H1 (cell line): ENCODE measurements around the gene DERL3. TPM values are rescaled to one million over a fixed set of nuclear protein-coding genes. Genes with fewer than 3 reads are reported as not detected.

Experiments
- CTCF ChIA-PET: fragments of 300-600 bp; sonication (Branson Sonifier 250); formaldehyde crosslinking; loops from one replicate; lab custom pipeline; 2021; ENCODE audit not compliant: partially characterized antibody; lab: Charles Lee
- POLR2A ChIA-PET: fragments of 300-600 bp; sonication (Branson Sonifier 250); formaldehyde crosslinking; loops from one replicate; lab custom pipeline; 2021; ENCODE audit warnings: inconsistent platforms; ENCODE audit not compliant: partially characterized antibody; lab: Charles Lee
- DNase-seq, 2 experiments: peaks; one replicate each; pipeline versions ENCODE4 v3.0.0 to v3.0.0-alpha.2; 2010 to 2022; ENCODE audit warnings: low spot score in 2 of 2, low read depth in 1 of 2, mixed read lengths in 1 of 2
- FAIRE-seq: peaks from 2 replicates; lab custom pipeline; 2011; peaks lifted over from hg19 to GRCh38; lab: Jason Lieb, UNC
- H2AFZ ChIP-seq: 2 replicates; pipeline ENCODE4 v1.8.1; 2012; ENCODE audit warnings: low read length, inconsistent platforms
- H2AK5ac ChIP-seq: 2 replicates; pipeline ENCODE4 v1.6.1; 2013; ENCODE audit warnings: low read depth, low read length
- H2BK120ac ChIP-seq: replicated peaks from 2 replicates; pipeline ENCODE3; 2013; ENCODE audit warnings: low read depth, low read length, inconsistent platforms
- H2BK12ac ChIP-seq: 2 replicates; pipeline ENCODE4 v1.6.1; 2013; ENCODE audit warnings: low read depth, low read length
- H2BK15ac ChIP-seq: 2 replicates; pipeline ENCODE4 v1.6.1; 2013; ENCODE audit warnings: low read length
- H2BK20ac ChIP-seq: 2 replicates; pipeline ENCODE4 v1.6.1; 2013; ENCODE audit warnings: low read length
- H2BK5ac ChIP-seq: 2 replicates; pipeline ENCODE4 v1.6.1; 2013; ENCODE audit warnings: low read depth, low read length
- H3K14ac ChIP-seq: 2 replicates; pipeline ENCODE4 v1.6.1; 2013; ENCODE audit warnings: inconsistent platforms; ENCODE audit not compliant: insufficient read length
- H3K18ac ChIP-seq: 2 replicates; pipeline ENCODE4 v1.6.1; 2013; ENCODE audit warnings: low read length; ENCODE audit errors: extremely low read depth
- H3K23ac ChIP-seq: 2 replicates; pipeline ENCODE4 v1.6.1; 2013; ENCODE audit warnings: inconsistent platforms; ENCODE audit not compliant: insufficient read length
- H3K23me2 ChIP-seq: 2 replicates; pipeline ENCODE4 v1.6.1; 2013; ENCODE audit warnings: low read depth, low read length
- H3K27ac ChIP-seq: 2 replicates; pipeline ENCODE4 v1.6.1; 2011; ENCODE audit warnings: low read depth, low read length, inconsistent platforms
- H3K27me3 ChIP-seq, 4 experiments: replicated peaks in 1 of 4; 1 replicate in 1 of 4; 2 replicates in 3 of 4; pipeline versions ENCODE4 v1.6.1 to v1.8.1; 2011 to 2013; ENCODE audit warnings: low read length in 3 of 4, mild to moderate bottlenecking in 3 of 4, inconsistent platforms in 2 of 4, mixed read lengths in 2 of 4, moderate library complexity in 1 of 4; ENCODE audit not compliant: control insufficient read depth in 3 of 4, insufficient read depth in 3 of 4; ENCODE audit errors: extremely low read depth in 1 of 4
- H3K36me3 ChIP-seq, 4 experiments: 2 replicates each; pipeline versions ENCODE4 v1.6.1 to v1.8.1; 2011 to 2013; ENCODE audit warnings: mild to moderate bottlenecking in 4 of 4, low read length in 3 of 4, moderate library complexity in 2 of 4, control low read depth in 1 of 4, inconsistent platforms in 1 of 4; ENCODE audit not compliant: insufficient read depth in 4 of 4, control insufficient read depth in 2 of 4
- H3K4ac ChIP-seq: replicated peaks from 2 replicates; pipeline ENCODE3; 2013; ENCODE audit warnings: low read length, low read depth, mixed read lengths, inconsistent platforms; ENCODE audit not compliant: insufficient read length
- H3K4me1 ChIP-seq, 4 experiments: replicated peaks in 1 of 4; 1 replicate in 1 of 4; 2 replicates in 3 of 4; pipeline versions ENCODE4 v1.6.1 to v1.8.1; 2011 to 2013; ENCODE audit warnings: low read length in 3 of 4, inconsistent platforms in 2 of 4, mixed read lengths in 1 of 4; ENCODE audit not compliant: insufficient read depth in 4 of 4, control insufficient read depth in 3 of 4
- H3K4me2 ChIP-seq, 2 experiments: 2 replicates each; pipeline versions ENCODE4 v1.6.1 to v1.8.1; 2011 to 2013; ENCODE audit warnings: low read depth in 2 of 2, low read length in 2 of 2, control low read depth in 1 of 2, inconsistent platforms in 1 of 2, mild to moderate bottlenecking in 1 of 2; ENCODE audit not compliant: insufficient read depth in 1 of 2
- H3K4me3 ChIP-seq, 4 experiments: fragments of 200-600, 300-600 bp in 1 of 4; sonication (generic), shearing (Covaris generic), sonication (Bioruptor Twin) in 1 of 4; 2 replicates each; pipeline versions ENCODE4 v1.5.1 to v1.8.1; 2011 to 2016; ENCODE audit warnings: low read length in 4 of 4, low read depth in 3 of 4, control low read depth in 2 of 4, inconsistent platforms in 2 of 4, mild to moderate bottlenecking in 2 of 4, mixed read lengths in 1 of 4, moderate library complexity in 1 of 4; ENCODE audit not compliant: insufficient read depth in 2 of 4; ENCODE audit errors: extremely low read depth in 1 of 4
- H3K56ac ChIP-seq: replicated peaks from 2 replicates; pipeline ENCODE3; 2013; ENCODE audit warnings: low read depth, mild to moderate bottlenecking, mixed read lengths, low read length, inconsistent platforms; ENCODE audit not compliant: insufficient read length
- H3K79me1 ChIP-seq: 2 replicates; pipeline ENCODE4 v1.6.1; 2013; ENCODE audit warnings: low read depth, low read length, control low read depth
- H3K79me2 ChIP-seq, 2 experiments: 2 replicates each; pipeline versions ENCODE4 v1.6.1 to v1.8.1; 2012 to 2013; ENCODE audit warnings: low read length in 2 of 2, mild to moderate bottlenecking in 2 of 2, inconsistent platforms in 1 of 2; ENCODE audit not compliant: insufficient read depth in 2 of 2, control insufficient read depth in 1 of 2
- H3K9ac ChIP-seq, 4 experiments: replicated peaks in 1 of 4; 1 replicate in 1 of 4; 2 replicates in 3 of 4; pipeline versions ENCODE4 v1.6.1 to v1.8.1; 2011 to 2013; ENCODE audit warnings: low read depth in 3 of 4, low read length in 3 of 4, control low read depth in 2 of 4, mild to moderate bottlenecking in 2 of 4, moderate library complexity in 2 of 4, inconsistent platforms in 1 of 4; ENCODE audit errors: extremely low read depth in 1 of 4
- H3K9me3 ChIP-seq, 2 experiments: 2 replicates each; pipeline versions ENCODE4 v1.6.1 to v1.8.1; 2012 to 2013; ENCODE audit warnings: mild to moderate bottlenecking in 2 of 2, moderate library complexity in 2 of 2, control low read depth in 1 of 2, inconsistent platforms in 1 of 2, low read depth in 1 of 2, low read length in 1 of 2, mixed read lengths in 1 of 2; ENCODE audit not compliant: insufficient read depth in 2 of 2
- H4K20me1 ChIP-seq, 2 experiments: replicated peaks in 1 of 2; 2 replicates each; pipeline versions ENCODE3 to v1.8.1; 2011 to 2013; ENCODE audit warnings: inconsistent platforms in 2 of 2, low read length in 2 of 2, mild to moderate bottlenecking in 1 of 2; ENCODE audit not compliant: insufficient read depth in 2 of 2, control insufficient read depth in 1 of 2
- H4K5ac ChIP-seq: 2 replicates; pipeline ENCODE4 v1.6.1; 2013; ENCODE audit warnings: low read length, low read depth, mixed read lengths, inconsistent platforms; ENCODE audit not compliant: insufficient read length
- H4K8ac ChIP-seq: 2 replicates; pipeline ENCODE4 v1.8.0; 2013; ENCODE audit warnings: mild to moderate bottlenecking, moderate library complexity, low read length, inconsistent platforms; ENCODE audit not compliant: insufficient read depth; ENCODE audit errors: extremely low read depth
- H4K91ac ChIP-seq: replicated peaks from 2 replicates; pipeline ENCODE3; 2013; ENCODE audit warnings: low read length, mixed read lengths, inconsistent platforms; ENCODE audit not compliant: insufficient read length
- BACH1 ChIP-seq: IDR thresholded peaks from 2 replicates; pipeline ENCODE4 v1.6.1; 2012; ENCODE audit warnings: low read length, improper control_type of control experiment
- BCL11A ChIP-seq, 2 experiments: IDR thresholded peaks; one replicate each; pipeline ENCODE4 v1.6.1; 2011; ENCODE audit warnings: low read depth in 2 of 2, low read length in 2 of 2, mild to moderate bottlenecking in 2 of 2
- CBX5 ChIP-seq: fragments of 300-800, 300-1000 bp; sonication (generic); IDR thresholded peaks from 2 replicates; pipeline ENCODE4 v1.7.1; 2016; ENCODE audit warnings: antibody characterized with exemption, low read length, low read depth
- CREB1 ChIP-seq: IDR thresholded peaks from 2 replicates; pipeline ENCODE4 v1.6.1; 2012; ENCODE audit warnings: inconsistent platforms
- EP300 ChIP-seq, 2 experiments: IDR thresholded peaks; 1 replicate in 1 of 2; 2 replicates in 1 of 2; pipeline ENCODE4 v1.6.1; 2011 to 2012; ENCODE audit warnings: low read depth in 2 of 2, low read length in 2 of 2, mild to moderate bottlenecking in 2 of 2, borderline replicate concordance in 1 of 2, inconsistent platforms in 1 of 2, moderate library complexity in 1 of 2
- KDM1A ChIP-seq: fragments of 200-600, 300-600 bp; sonication (generic); IDR thresholded peaks from 2 replicates; pipeline ENCODE4 v1.7.1; 2016; ENCODE audit warnings: mild to moderate bottlenecking, low read length, borderline replicate concordance
- KDM5A ChIP-seq: fragments of 200-600 bp; IDR thresholded peaks from 2 replicates; pipeline ENCODE4 v1.7.1; 2012; ENCODE audit warnings: mild to moderate bottlenecking, low read length, inconsistent platforms, mixed read lengths
- MAX ChIP-seq: IDR thresholded peaks from 2 replicates; pipeline ENCODE4 v1.6.1; 2012; ENCODE audit warnings: inconsistent platforms
- POLR2AphosphoS5 ChIP-seq: IDR thresholded peaks from 2 replicates; pipeline ENCODE4 v1.6.1; 2011; ENCODE audit warnings: low read depth, low read length
- SAP30 ChIP-seq: fragments of 300-600 bp; sonication (generic); IDR thresholded peaks from 2 replicates; pipeline ENCODE4 v1.7.1; 2012; ENCODE audit warnings: low read length, moderate library complexity, mild to moderate bottlenecking, inconsistent platforms; ENCODE audit not compliant: insufficient read depth, insufficient replicate concordance
- SIN3A ChIP-seq, 2 experiments: IDR thresholded peaks in 1 of 2; conservative IDR thresholded peaks in 1 of 2; 2 replicates each; pipeline ENCODE4 v1.6.1; 2011 to 2012; ENCODE audit warnings: low read length in 2 of 2, improper control_type of control experiment in 1 of 2, low read depth in 1 of 2, mild to moderate bottlenecking in 1 of 2
- TAF1 ChIP-seq: IDR thresholded peaks from 2 replicates; pipeline ENCODE4 v1.6.1; 2011; ENCODE audit warnings: mild to moderate bottlenecking, low read depth, low read length
- WGBS, 2 experiments: shearing (Covaris generic) in 1 of 2; methylation state at CpG; one replicate each; pipeline versions ENCODE4 v1.1.6 to v1.1.7; 2013 to 2015; ENCODE audit warnings: low lambda C conversion rate in 2 of 2, mixed read lengths in 2 of 2, inconsistent platforms in 1 of 2, low coverage in 1 of 2, missing lambda C conversion rate in 1 of 2; ENCODE audit not compliant: insufficient replicate concordance in 2 of 2, insufficient coverage in 1 of 2, insufficient read length in 1 of 2; ENCODE audit errors: extremely low coverage in 1 of 2, missing lambda C conversion rate in 1 of 2; 5-methylcytosine and 5-hydroxymethylcytosine counted together
- polyA plus RNA-seq, 7 experiments: library from polyadenylated mRNA; depleted of rRNA in 3 of 7; stranded (reverse) in 5 of 7; unstranded in 2 of 7; fragments of >200 nt in 5 of 7; fragments of 200-250 nt in 2 of 7; gene quantifications; 1 replicate in 5 of 7; 2 replicates in 1 of 7; 4 replicates in 1 of 7; pipeline versions ENCODE4 v1.2.1 to v1.2.3, GENCODE V29; 2011 to 2013; ENCODE audit warnings: missing spikeins in 2 of 7, mixed read lengths in 2 of 7
- total RNA-seq: library from RNA; stranded (reverse); fragmentation: NEBNext Ultra II Directional; extraction: Animal tissue kit (Norgen Biotek cat#: 25700); gene quantifications from 2 replicates; pipeline ENCODE4 v1.2.1, GENCODE V29; 2021

DERL3 gene
- total and polyA plus RNA-seq, 2 of the 8 experiments (the other 6 are each of a cell fraction or from before 2014, with no cell fraction given), result 8.7 to 19.5 TPM

GRCh38 chr22:23817146-23817545, 21.7 kb downstream of the DERL3 start:
- WGBS, 2 experiments, result 91% methylated on average over 6 of the region's 6 CpGs; no CpG with 5 or more reads in 1 of the 2 experiments
- no peak overlapping the region for H3K4me2 ChIP-seq
- no peaks in the 10 kb centered on the region for H3K79me2 ChIP-seq
- H3K9me3 ChIP-seq, result no peaks in the 10 kb centered on the region
- no peak overlapping the region for H2AFZ ChIP-seq
- DNase-seq (no peak), FAIRE-seq (no peak)
- no peak overlapping the region for H2AK5ac ChIP-seq
- no peak overlapping the region for H4K91ac ChIP-seq
- H2BK120ac ChIP-seq, result no peak overlapping the region
- no peak overlapping the region for H2BK15ac ChIP-seq
- H3K18ac ChIP-seq, result no peak overlapping the region
- no peak overlapping the region for H2BK5ac ChIP-seq
- H3K9ac ChIP-seq, result no peak overlapping the region
- H3K27me3 ChIP-seq, result no peaks in the 10 kb centered on the region
- no peak overlapping the region for H4K5ac ChIP-seq
- no peaks in the 10 kb centered on the region for H3K4me1 ChIP-seq
- no peak overlapping the region for H3K4ac ChIP-seq
- H3K79me1 ChIP-seq, result no peaks in the 10 kb centered on the region
- no peak overlapping the region for H2BK20ac ChIP-seq
- peaks cover 5 to 50% (median 18%) of the 10 kb centered on the region in 4 experiments; a peak in 7 of 8 replicates for H3K36me3 ChIP-seq
- H3K14ac ChIP-seq, result no peak overlapping the region
- POLR2A ChIA-PET, result interaction anchor here (0.8 to 1.3 kb wide), 2 partner anchors 8 to 19 kb away, joined by 3 read pairs; no protein-coding TSS in a partner anchor
- H3K27ac ChIP-seq, result no peak overlapping the region
- no peak overlapping the region for H3K23ac ChIP-seq
- no peak overlapping the region for H4K8ac ChIP-seq
- no peak overlapping the region for H3K4me3 ChIP-seq
- TF ChIP-seq MAX, result no peak
- no peak for TF ChIP-seq KDM1A
- TF ChIP-seq EP300 (IDR thresholded peaks at IDR 0.05; ENCODE audit: borderline replicate concordance in 1 of 2, low read depth in 2 of 2, low read length in 2 of 2), result no peak
- no peak for TF ChIP-seq BACH1
- no peak for TF ChIP-seq SAP30
- TF ChIP-seq CBX5, result no peak
- TF ChIP-seq SIN3A (conservative IDR thresholded peaks at IDR 0.05 in 1 of 2, IDR thresholded peaks at IDR 0.05 in 1 of 2; ENCODE audit: low read depth in 1 of 2, low read length in 2 of 2), result no peak
- TF ChIP-seq KDM5A, result no peak
- no peak for TF ChIP-seq TAF1
- no peak for TF ChIP-seq CREB1
- no peak for TF ChIP-seq POLR2AphosphoS5
- no peak for TF ChIP-seq BCL11A (IDR thresholded peaks at IDR 0.05; ENCODE audit: low read depth in 2 of 2, low read length in 2 of 2)
- TF ChIP-seq, all 59 proteins: peak for 0
- H3K23me2 ChIP-seq, result no peaks in the 10 kb centered on the region
- no peak overlapping the region for H2BK12ac ChIP-seq
- peaks cover 0 to 4% of the 10 kb centered on the region in 2 experiments for H4K20me1 ChIP-seq
- CTCF ChIA-PET, result no interaction called here
- no peak overlapping the region for H3K56ac ChIP-seq
